Measurements from ENCODE around the gene LRRC56.

GRCh38 chr11:488062-488461 is 49.3 kb upstream of the LRRC56 start:
- no peak for TF ChIP-seq POLR2AphosphoS5 (IDR thresholded peaks at IDR 0.05; ENCODE audit: low read depth, low read length)
- TF ChIP-seq TAF1 (IDR thresholded peaks at IDR 0.05; ENCODE audit: borderline replicate concordance, insufficient read depth, low read length) = no peak
- no peak for TF ChIP-seq REST (IDR thresholded peaks at IDR 0.05; ENCODE audit: insufficient read depth in 1 of 2, low read depth in 2 of 2, low read length in 2 of 2)
- no peak for TF ChIP-seq SIN3A (IDR thresholded peaks at IDR 0.05; ENCODE audit: borderline replicate concordance, insufficient read depth, low read length)
- TF ChIP-seq FOXP2 (optimal IDR thresholded peaks at IDR 0.05; ENCODE audit: borderline replicate concordance, extremely low read depth, extremely low read length, insufficient read depth) = no peak
